NCI-H510A (cell line): ENCODE data around the gene PROK2.

Source experiments
- DNase-seq: peaks from one replicate; lab custom pipeline; 2025; lab: John Stamatoyannopoulos, UW

The PROK2 gene

GRCh38 chr3:71786551-71786950 lies 1.6 kb upstream of the PROK2 start:
- DNase-seq, result no peak

- no peak for DNase-seq
Measured at GRCh38 chr3:71786217-71786549, 1.2 kb upstream of the PROK2 start.

- DNase-seq, result no peak
Measured at GRCh38 chr3:71785532-71786216, 726 bp upstream of the PROK2 start.

- no peak for DNase-seq
Measured at GRCh38 chr3:71784201-71784913, 591 bp downstream of the PROK2 start.

GRCh38 chr3:71783152-71783551 lies 1.8 kb downstream of the PROK2 start:
- DNase-seq, result no peak

- DNase-seq, result no peak
Measured at GRCh38 chr3:71780430-71780829, 4.5 kb downstream of the PROK2 start.

- DNase-seq, result no peak
Measured at GRCh38 chr3:71779674-71780377, 5.1 kb downstream of the PROK2 start.

- no peak for DNase-seq
Measured at GRCh38 chr3:71778353-71778752, 6.6 kb downstream of the PROK2 start.

GRCh38 chr3:71776538-71776937 lies 8.4 kb downstream of the PROK2 start:
- DNase-seq, result no peak

- DNase-seq, result no peak
Measured at GRCh38 chr3:71771884-71772283, 13.1 kb downstream of the PROK2 start.

GRCh38 chr3:71771126-71771525 lies 13.8 kb downstream of the PROK2 start:
- no peak for DNase-seq

GRCh38 chr3:71763426-71763825 lies 21.5 kb downstream of the PROK2 start:
- DNase-seq, result no peak

GRCh38 chr3:71760140-71760539 lies 24.8 kb downstream of the PROK2 start:
- DNase-seq, result no peak

- DNase-seq, result no peak
Measured at GRCh38 chr3:71759401-71759800, 25.5 kb downstream of the PROK2 start.

- no peak for DNase-seq
Measured at GRCh38 chr3:71758091-71758490, 26.9 kb downstream of the PROK2 start.

- no peak for DNase-seq
Measured at GRCh38 chr3:71754610-71755253, 30.2 kb downstream of the PROK2 start.

- DNase-seq, result no peak
Measured at GRCh38 chr3:71753701-71754609, 31.0 kb downstream of the PROK2 start, which contains the start of gene GPR27. TSS of gene GPR27 (plus strand) at chr3:71753855. CDS start at chr3:71754050, 195 bp downstream.

- no peak for DNase-seq
Measured at GRCh38 chr3:71752831-71753700, 31.9 kb downstream of the PROK2 start.

GRCh38 chr3:71751602-71752001 lies 33.3 kb downstream of the PROK2 start:
- DNase-seq, result no peak

- no peak for DNase-seq
Measured at GRCh38 chr3:71744738-71745137, 40.2 kb downstream of the PROK2 start.

- no peak for DNase-seq
Measured at GRCh38 chr3:71742621-71743020, 42.3 kb downstream of the PROK2 start.
